ENCODE measurements around the gene ZNF346. TPM values are rescaled to one million over a fixed set of nuclear protein-coding genes. Genes with fewer than 3 reads are reported as not detected.

Gene ZNF346
- total RNA-seq, 2 donors from 2014 or later = 10.9 to 12.6 TPM

Other genes with a start within 250 kb of the ZNF346 start
- not detected for gene UNC5A, start 212.1 kb upstream of the ZNF346 start, total RNA-seq
- gene HK3, start 123.3 kb upstream of the ZNF346 start, total RNA-seq = 1 to 10 TPM; 1.3 to 4.4 TPM
- 10 to 100 TPM; 33.1 to 33.3 TPM for gene UIMC1, start 15.9 kb upstream of the ZNF346 start, total RNA-seq
- gene FGFR4, start 64.2 kb downstream of the ZNF346 start, total RNA-seq = 10 to 100 TPM; 43.3 to 56.1 TPM
- 10 to 100 TPM; 55.6 to 65.8 TPM for gene NSD1, start 111.1 kb downstream of the ZNF346 start, total RNA-seq